NCI-H2196 (cell line): ENCODE measurements around the gene TPRN.

ENCODE experiments used
- DNase-seq: peaks from one replicate; lab custom pipeline; 2025; ENCODE audit not compliant: unreplicated experiment; lab: John Stamatoyannopoulos, UW

Gene TPRN

DNA sequence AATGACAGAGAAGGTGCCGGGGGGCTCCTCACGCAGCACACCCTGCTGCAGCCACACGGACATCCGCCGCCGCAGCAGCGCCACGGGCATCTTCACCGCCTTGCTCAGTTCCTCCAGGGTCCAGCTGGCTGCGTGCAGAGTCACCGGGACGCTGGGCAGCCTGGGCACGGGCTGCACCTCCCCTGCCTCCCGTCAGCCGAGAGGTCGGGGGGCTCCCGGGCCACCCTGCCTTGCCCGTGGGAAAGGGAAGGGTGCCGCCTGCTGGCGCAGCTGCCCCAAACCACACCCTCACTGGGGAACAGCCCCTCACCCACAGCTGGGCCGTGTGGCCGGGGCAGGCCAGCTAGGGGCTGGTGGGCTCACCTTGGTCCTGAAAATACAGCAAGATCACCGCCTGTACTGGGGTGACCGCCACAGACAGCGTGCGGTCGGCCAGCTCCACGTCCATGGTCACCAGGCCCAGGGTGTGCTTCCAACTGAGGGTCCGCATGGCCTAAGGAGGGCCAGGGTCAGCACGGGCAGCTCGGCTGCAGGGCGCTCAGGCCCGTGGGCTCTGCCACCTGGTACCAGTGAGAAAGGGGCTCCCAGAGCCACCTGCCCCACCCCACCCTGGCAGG, 25.1 kb downstream of the TPRN start:
- DNase-seq, result no peak

DNA sequence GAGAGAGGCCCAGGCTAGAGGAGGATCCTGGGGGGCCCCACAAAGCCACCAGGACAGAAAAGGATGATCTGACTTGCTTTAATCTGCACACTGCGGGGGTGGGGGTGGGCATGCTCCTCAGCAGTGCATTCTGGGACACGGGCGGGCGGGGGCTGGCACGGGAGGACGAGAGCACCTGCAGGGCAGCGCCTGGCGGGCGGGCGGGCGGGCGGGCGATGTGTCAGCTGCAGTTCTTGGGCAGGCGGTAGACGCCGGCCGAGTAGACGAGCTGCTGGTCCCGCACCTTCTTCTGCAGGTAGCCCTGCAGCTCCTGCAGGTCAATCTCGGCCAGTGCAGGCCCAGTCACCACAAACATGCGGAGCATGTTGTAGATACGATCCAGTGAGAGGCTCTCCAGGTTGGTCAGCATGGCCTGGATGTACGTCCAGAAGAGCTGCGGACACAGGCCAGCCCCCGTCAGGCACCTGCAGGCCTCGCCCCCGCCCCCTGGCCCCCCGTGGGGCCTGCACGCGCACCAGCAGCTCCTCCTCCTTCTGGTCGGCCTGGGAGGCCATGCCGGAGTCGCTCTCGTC, 25.7 kb downstream of the TPRN start:
- no peak for DNase-seq

GRCh38 chr9:137173796-137174664, 26.5 kb downstream of the TPRN start:
- DNase-seq, result no peak

GRCh38 chr9:137172901-137173795, 27.4 kb downstream of the TPRN start:
- peak; percentile 67 for DNase-seq

- no peak for DNase-seq
These were observed 29.2 kb downstream of the TPRN start for GRCh38 chr9:137171149-137171900.

DNA sequence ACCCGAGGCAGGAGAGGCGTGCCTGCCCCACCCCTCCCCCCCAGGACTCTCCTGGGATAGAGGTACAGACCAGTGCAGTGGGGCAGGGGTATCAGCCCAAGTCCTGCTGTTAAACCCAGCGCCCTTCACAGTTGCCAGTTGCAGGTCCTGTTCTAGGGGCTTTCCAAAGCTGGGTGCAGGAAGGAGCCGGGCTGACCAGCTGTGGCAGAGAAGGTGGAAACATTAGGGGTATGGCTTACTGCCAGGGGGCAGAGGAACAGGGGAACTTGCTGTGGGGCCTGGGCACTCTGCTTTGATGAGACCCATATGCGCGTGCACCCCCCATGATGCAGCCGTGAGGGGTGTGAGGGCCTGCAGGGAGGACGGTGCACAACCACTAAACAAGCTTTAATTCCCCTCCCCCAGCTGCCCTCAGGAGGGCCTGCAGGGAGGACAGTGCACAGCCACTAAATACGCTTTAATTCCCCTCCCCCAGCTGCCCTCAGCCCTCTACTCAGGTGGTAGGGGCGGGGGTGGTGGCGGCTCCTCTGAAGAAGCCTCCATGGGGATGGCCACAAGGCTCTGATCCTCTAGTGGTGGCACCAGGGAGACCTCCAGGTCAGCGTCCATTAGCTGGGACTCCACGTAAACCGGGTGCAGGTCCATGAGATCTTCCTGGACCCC, 29.9 kb downstream of the TPRN start:
- DNase-seq, result no peak

DNA sequence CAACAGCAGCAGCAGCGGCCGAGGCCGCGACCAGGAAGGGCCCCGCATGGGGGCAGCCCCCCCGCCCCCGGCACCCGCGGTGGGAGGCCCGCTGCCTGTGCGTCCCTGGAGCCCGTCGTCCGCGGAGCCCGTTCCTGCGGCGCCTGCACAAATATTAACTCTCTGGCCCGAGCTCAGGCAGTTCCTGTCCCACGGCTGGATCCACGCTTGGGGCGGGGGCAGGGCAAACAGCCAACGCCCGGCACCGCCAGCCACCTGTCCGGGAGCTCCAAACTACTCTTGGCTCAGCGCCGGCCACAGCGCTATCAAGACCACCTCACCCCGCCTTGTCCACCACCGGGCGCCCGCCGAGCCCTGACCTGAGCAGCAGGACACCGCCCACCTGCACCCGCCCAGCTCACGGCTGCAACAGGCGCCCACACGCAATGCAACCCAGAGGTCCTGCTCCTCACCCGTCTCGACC, 30.6 kb downstream of the TPRN start, which contains the start of gene LRRC26:
TSS of gene LRRC26 (minus strand) at position 156 of the 463 bp plus-strand sequence. CDS start at position 48, 108 bp downstream.
- no peak for DNase-seq

DNA sequence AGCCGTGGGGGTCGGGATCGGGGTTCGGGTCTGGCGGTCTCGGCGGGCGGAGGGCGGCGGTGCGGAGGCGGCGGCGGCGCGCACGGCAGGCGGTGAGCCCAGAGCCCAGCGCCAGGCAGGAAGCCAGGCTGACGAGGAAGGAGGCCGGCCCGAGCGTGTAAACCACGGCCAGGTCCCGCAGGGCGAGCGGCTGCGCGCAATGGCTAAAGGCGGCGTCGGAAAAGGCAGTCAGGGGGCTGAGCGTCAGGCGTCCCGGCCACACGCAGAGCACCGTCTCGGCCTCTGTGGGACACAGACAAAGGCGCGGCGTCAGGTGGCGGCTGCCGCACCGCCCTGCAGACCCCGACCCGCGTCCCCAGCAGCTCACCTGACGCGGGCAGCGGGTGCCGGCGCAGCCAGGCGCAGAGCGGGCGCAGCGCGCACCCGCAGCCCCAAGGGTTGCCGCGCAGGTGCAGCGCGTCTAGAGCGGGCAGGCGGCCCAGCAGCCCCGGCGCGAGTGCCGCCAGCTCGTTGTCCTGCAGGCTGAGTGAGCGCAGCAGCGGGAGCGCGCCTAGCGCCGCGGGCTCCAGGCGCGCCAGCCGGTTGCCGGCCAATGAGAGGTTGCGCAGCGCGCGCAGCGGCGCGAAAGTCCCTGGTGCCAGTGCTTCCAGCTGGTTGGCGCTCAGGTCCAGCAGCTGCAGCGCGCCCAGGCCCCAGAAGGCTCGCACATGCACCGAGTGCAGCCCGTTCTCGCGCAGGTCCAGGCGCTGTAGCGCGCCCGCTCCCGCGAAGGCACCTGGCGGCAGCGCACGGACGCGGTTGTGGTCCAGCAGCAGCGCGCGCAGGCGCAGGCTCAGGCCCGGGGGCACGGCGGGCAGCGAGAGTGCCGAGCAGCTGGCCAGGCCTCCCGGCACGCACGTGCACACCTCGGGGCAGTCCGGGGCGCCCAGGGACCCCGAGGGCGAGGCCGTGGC, 31.4 kb downstream of the TPRN start:
- DNase-seq, result peak; percentile 95

DNA sequence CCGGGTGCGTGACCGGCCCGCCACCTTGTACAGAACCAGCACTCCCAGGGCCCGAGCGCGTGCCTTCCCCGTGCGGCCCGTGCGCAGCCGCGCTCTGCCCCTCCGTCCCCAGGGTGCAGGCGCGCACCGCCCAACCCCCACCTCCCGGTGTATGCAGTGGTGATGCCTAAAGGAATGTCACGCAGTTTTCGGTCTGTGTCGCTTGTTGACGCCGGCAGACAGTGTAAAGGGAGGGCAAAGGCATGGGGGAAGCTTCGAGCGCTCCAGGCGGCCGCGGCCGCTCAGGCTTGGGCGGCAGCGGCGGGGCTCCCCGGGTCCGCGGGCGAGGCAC, 32.0 kb downstream of the TPRN start:
- DNase-seq, result peak; percentile 35

- peak; percentile 49 for DNase-seq
These were observed 32.6 kb downstream of the TPRN start for GRCh38 chr9:137167747-137168572.

- DNase-seq, result no peak
These were observed 33.2 kb downstream of the TPRN start for GRCh38 chr9:137167277-137167746.

DNA sequence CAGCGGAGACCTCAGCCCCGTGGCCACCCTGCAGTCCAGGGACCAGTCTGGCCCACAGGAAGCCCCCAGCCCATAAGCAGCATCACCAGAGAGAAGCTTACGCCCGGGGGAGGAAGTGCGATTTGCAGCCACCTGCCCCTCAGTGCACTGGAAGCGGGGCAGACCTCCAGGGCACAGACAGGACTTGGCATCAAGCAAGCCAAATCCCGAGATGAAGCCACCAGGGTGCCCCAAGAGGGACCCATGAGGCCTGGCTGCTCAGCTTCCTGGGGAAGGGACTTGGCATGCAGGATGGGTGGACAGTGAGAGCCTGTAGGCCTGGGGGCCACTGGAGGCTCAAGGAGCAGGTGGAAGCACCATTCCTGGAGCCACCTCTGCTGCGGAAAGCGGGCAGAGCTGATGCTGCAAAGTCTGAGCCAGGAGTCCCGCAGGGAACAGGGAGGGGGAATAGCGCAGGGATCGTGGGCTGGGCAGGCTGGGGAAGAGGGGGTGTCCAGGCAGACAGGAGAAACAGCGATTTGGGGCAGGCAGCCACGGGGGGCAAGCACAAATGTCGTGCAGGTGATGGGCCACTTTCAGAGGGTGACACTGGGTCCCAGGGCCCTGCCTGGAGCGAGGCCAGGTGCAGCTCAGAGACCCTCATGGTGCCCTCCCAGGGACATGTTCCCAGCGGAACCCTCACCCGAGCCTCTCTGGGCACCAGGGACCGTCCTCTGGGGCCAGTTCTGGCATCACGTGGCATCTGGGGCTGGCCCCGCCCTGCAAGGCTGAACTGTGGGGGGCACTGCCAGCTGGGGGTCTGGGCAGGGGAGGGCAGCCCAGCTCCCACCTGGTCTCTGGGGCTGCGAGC, 33.9 kb downstream of the TPRN start:
- DNase-seq, result no peak

GRCh38 chr9:137165250-137165836, 35.2 kb downstream of the TPRN start:
- no peak for DNase-seq

- no peak for DNase-seq
These were observed 35.9 kb downstream of the TPRN start for GRCh38 chr9:137164370-137165249.

- no peak for DNase-seq
These were observed 36.7 kb downstream of the TPRN start for GRCh38 chr9:137163805-137164204.

DNA sequence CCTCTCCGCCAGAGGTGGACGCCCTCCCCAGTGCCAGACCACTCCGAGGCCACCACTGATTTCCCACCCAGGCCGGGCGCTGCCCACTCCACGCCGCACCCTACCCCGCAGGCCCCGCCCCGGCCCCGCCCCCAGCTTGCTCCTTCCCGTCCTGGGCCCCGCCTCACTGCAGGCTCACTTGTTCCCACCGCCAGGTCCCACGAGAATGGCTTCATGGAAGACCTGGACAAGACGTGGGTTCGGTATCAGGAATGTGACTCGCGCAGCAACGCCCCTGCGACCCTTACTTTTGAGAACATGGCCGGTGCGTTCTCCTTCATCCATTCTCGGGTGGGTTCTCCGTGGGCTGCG, 37.2 kb downstream of the TPRN start:
- no peak for DNase-seq
